GM12878 (cell line): ENCODE data around the gene RETREG2. TPM values are rescaled to one million over a fixed set of nuclear protein-coding genes. Genes with fewer than 3 reads are reported as not detected.

Experiments
- ATAC-seq: fragments of 200-7000 bp; cut with Tn5 transposase; 3 replicates; pipeline ENCODE4 v1.9.1; 2020; ENCODE audit warnings: mild to moderate bottlenecking, moderate library complexity
- BruUV-seq: library from RNA; stranded (reverse); fragments of 400-500 nt; replicated peaks from 2 replicates; lab custom pipeline; 2021; lab: Mats Ljungman, UMichigan
- CTCF ChIA-PET: fragments of 300-600 bp; sonication (Branson Sonifier 250); formaldehyde crosslinking; extraction: SDS; loops from one replicate; lab custom pipeline; 2021; ENCODE audit warnings: inconsistent platforms; lab: Yijun Ruan, JAX
- POLR2A ChIA-PET: fragments of 350-600 bp; formaldehyde crosslinking; extraction: SDS; loops from one replicate; lab custom pipeline; 2021; ENCODE audit warnings: inconsistent platforms; lab: Charles Lee
- RAD21 ChIA-PET: fragments of 300-600 bp; sonication (Branson Sonifier 250); formaldehyde crosslinking; loops from one replicate; lab custom pipeline; 2023; ENCODE audit warnings: antibody characterized with exemption; ENCODE audit not compliant: unreplicated experiment; lab: Charles Lee
- SMC1A ChIA-PET: fragments of 300-600 bp; sonication (Branson Sonifier 250); formaldehyde crosslinking; loops from one replicate; lab custom pipeline; 2023; ENCODE audit not compliant: unreplicated experiment, uncharacterized antibody; lab: Charles Lee
- DNase-seq: peaks from one replicate; pipeline ENCODE4 v3.0.0-alpha.2; 2011; ENCODE audit warnings: low read depth, low spot score
- FAIRE-seq: peaks from 3 replicates; lab custom pipeline; 2011; peaks lifted over from hg19 to GRCh38; lab: Jason Lieb, UNC
- H2AFZ ChIP-seq: 2 replicates; pipeline ENCODE4 v1.6.0; 2011; ENCODE audit warnings: low read depth, low read length, control low read depth; ENCODE audit not compliant: control insufficient read depth
- H3K27ac ChIP-seq: 2 replicates; pipeline ENCODE4 v1.5.1; 2011; ENCODE audit warnings: control low read depth; ENCODE audit not compliant: control insufficient read depth, insufficient read depth
- H3K27me3 ChIP-seq, 2 experiments: replicated peaks in 1 of 2; 2 replicates each; pipeline versions ENCODE4 v1.6.0 to v1.6.1; 2011; ENCODE audit warnings: low read length in 1 of 2; ENCODE audit not compliant: control insufficient read depth in 2 of 2, insufficient read depth in 2 of 2
- H3K36me3 ChIP-seq, 2 experiments: 2 replicates each; pipeline ENCODE4 v1.5.1; 2011; ENCODE audit warnings: low read length in 1 of 2; ENCODE audit not compliant: control insufficient read depth in 2 of 2, insufficient read depth in 2 of 2
- H3K4me1 ChIP-seq: 2 replicates; pipeline ENCODE4 v1.6.1; 2011; ENCODE audit warnings: mild to moderate bottlenecking, low read length, moderate library complexity, mixed read lengths; ENCODE audit not compliant: control insufficient read depth, insufficient read depth
- H3K4me2 ChIP-seq: 2 replicates; pipeline ENCODE4 v1.6.0; 2011; ENCODE audit warnings: control low read depth; ENCODE audit not compliant: control insufficient read depth, insufficient read depth
- H3K4me3 ChIP-seq: fragments of 200-600 bp; sonication (generic); 2 replicates; pipeline ENCODE4 v1.5.1; 2016
- H3K79me2 ChIP-seq: 2 replicates; pipeline ENCODE4 v1.6.0; 2011; ENCODE audit warnings: low read length; ENCODE audit not compliant: control insufficient read depth, insufficient read depth
- H3K9ac ChIP-seq: 2 replicates; pipeline ENCODE4 v1.8.0; 2011; ENCODE audit warnings: low read length, control low read depth, mixed read lengths; ENCODE audit not compliant: control insufficient read depth, insufficient read depth
- H3K9me3 ChIP-seq: replicated peaks from 3 replicates; pipeline ENCODE4 v1.5.1; 2011; ENCODE audit warnings: mild to moderate bottlenecking, low read length; ENCODE audit not compliant: control insufficient read depth, insufficient read depth
- H4K20me1 ChIP-seq: 2 replicates; pipeline ENCODE4 v1.6.0; 2011; ENCODE audit not compliant: control insufficient read depth, insufficient read depth
- BHLHE40 ChIP-seq, 2 experiments: fragments of 450-650 bp in 1 of 2; IDR thresholded peaks; 2 replicates each; pipeline ENCODE4 v1.6.1; 2011 to 2017; ENCODE audit warnings: low read depth in 2 of 2, borderline replicate concordance in 1 of 2, improper control_type of control experiment in 1 of 2, low read length in 1 of 2, mild to moderate bottlenecking in 1 of 2
- IRF5 ChIP-seq: fragments of 450-650 bp; IDR thresholded peaks from 2 replicates; pipeline ENCODE4 v1.6.1; 2017; ENCODE audit warnings: borderline replicate concordance
- MTA2 ChIP-seq: fragments of 450-650 bp; IDR thresholded peaks from 2 replicates; pipeline ENCODE4 v1.6.1; 2016; ENCODE audit warnings: low read depth, mild to moderate bottlenecking, moderate library complexity
- NR2F1 ChIP-seq: fragments of 450-650 bp; conservative IDR thresholded peaks from 2 replicates; pipeline ENCODE4 v1.6.1; 2017; ENCODE audit warnings: mild to moderate bottlenecking
- TCF12 ChIP-seq: IDR thresholded peaks from 2 replicates; pipeline ENCODE4 v1.6.1; 2011; ENCODE audit warnings: low read depth, mild to moderate bottlenecking, low read length
- WGBS: methylation state at CpG from one replicate; pipeline ENCODE4 v1.1.6; 2016; ENCODE audit warnings: low lambda C conversion rate; ENCODE audit not compliant: insufficient replicate concordance, insufficient coverage; ENCODE audit errors: missing lambda C conversion rate; 5-methylcytosine and 5-hydroxymethylcytosine counted together
- in situ Hi-C: fragments of 300-500 bp; cut with MboI; formaldehyde crosslinking; loops from 9 replicates; pipeline ENCODE4 v1.14.3; 2018; ENCODE audit warnings: mixed read lengths
- intact Hi-C: fragments of 100-400 bp; cut with micrococcal nuclease; formaldehyde crosslinking; loops from one replicate; pipeline ENCODE4 v1.14.2; 2022; ENCODE audit not compliant: unreplicated experiment
- polyA plus RNA-seq, 11 experiments: library from polyadenylated mRNA; depleted of rRNA in 4 of 11; unstranded in 6 of 11; stranded (reverse) in 5 of 11; fragments of >200 nt; fragmentation: Nextera tagmentation in 4 of 11; fragmentation: Illumina TruSeq in 1 of 11; extraction: Ambion mirVana in 4 of 11; extraction: Trizol in 1 of 11; gene quantifications; 1 replicate in 1 of 11; 2 replicates in 10 of 11; pipeline versions ENCODE4 v1.2.1 to v1.2.3, GENCODE V29; 2011 to 2016; ENCODE audit warnings: inconsistent platforms in 2 of 11, missing spikeins in 2 of 11, low read depth in 1 of 11
- total RNA-seq, 4 experiments: library from RNA; depleted of rRNA in 3 of 4; stranded (reverse); fragments of >200 nt in 3 of 4; fragmentation: Illumina TruSeq in 1 of 4; extraction: Trizol in 1 of 4; gene quantifications; 2 replicates each; pipeline versions ENCODE4 v1.2.1 to v1.2.3, GENCODE V29; 2013 to 2021
- TF ChIP-seq, protein P1 (sequence below): fragments of 450-650 bp; formaldehyde crosslinking; IDR thresholded peaks from 2 replicates; pipeline ENCODE4 v1.4.0; 2022; ENCODE audit warnings: mild to moderate bottlenecking, moderate library complexity

Gene RETREG2
- total and polyA plus RNA-seq, 10 of the 15 experiments (the other 5 are each of a cell fraction or from before 2014, with no cell fraction given) = 10.1 to 72.0 (median 28.3) TPM

- TF ChIP-seq, protein P1, sequence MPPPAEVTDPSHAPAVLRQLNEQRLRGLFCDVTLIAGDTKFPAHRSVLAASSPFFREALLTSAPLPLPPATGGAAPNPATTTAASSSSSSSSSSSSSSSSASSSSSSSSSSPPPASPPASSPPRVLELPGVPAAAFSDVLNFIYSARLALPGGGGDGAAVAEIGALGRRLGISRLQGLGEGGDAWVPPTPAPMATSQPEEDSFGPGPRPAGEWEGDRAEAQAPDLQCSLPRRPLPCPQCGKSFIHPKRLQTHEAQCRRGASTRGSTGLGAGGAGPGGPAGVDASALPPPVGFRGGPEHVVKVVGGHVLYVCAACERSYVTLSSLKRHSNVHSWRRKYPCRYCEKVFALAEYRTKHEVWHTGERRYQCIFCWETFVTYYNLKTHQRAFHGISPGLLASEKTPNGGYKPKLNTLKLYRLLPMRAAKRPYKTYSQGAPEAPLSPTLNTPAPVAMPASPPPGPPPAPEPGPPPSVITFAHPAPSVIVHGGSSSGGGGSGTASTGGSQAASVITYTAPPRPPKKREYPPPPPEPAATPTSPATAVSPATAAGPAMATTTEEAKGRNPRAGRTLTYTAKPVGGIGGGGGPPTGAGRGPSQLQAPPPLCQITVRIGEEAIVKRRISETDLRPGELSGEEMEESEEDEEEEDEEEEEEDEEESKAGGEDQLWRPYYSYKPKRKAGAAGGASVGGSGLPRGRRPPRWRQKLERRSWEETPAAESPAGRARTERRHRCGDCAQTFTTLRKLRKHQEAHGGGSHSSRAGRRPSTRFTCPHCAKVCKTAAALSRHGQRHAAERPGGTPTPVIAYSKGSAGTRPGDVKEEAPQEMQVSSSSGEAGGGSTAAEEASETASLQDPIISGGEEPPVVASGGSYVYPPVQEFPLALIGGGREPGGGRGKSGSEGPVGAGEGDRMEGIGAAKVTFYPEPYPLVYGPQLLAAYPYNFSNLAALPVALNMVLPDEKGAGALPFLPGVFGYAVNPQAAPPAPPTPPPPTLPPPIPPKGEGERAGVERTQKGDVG (CRISPR knock-in tag) = no peak
- TF ChIP-seq IRF5 = no peak
- no peak for TF ChIP-seq BHLHE40 (IDR thresholded peaks at IDR 0.05; ENCODE audit: borderline replicate concordance in 1 of 2, low read depth in 2 of 2, low read length in 1 of 2)
- TF ChIP-seq TCF12 = no peak
Measured at GRCh38 chr2:219198974-219199373, 20.9 kb downstream of the RETREG2 start (continued).

- FAIRE-seq (no peak), ATAC-seq (no peak)
- Histone ChIP-seq H3K4me3 (no peak overlapping the region), H3K27me3 (no peaks in the 10 kb centered on the region), H3K9ac (no peak overlapping the region), H2AFZ (no peak overlapping the region), H3K4me1 (no peaks in the 10 kb centered on the region), H3K27ac (no peak overlapping the region), H3K9me3 (no peaks in the 10 kb centered on the region)
- SMC1A ChIA-PET = interaction anchor here (0.8 kb wide), 1 partner anchor 29 kb away, joined by 3 read pairs; no protein-coding TSS in a partner anchor
- POLR2A ChIA-PET = interaction anchor here (1.6 kb wide), 1 partner anchor 18 kb away, joined by 4 read pairs; no protein-coding TSS in a partner anchor
- no TSS peak for BruUV-seq
- 52% methylated on average over 12 of the region's 12 CpGs for WGBS
- TF ChIP-seq NR2F1 = no peak
- TF ChIP-seq IRF5 = no peak
- no peak for TF ChIP-seq MTA2
- TF ChIP-seq, all 136 proteins: peak for 0
- no peak for DNase-seq
- intact Hi-C loops (no loop called here), in situ Hi-C loops (no loop called here)
- Histone ChIP-seq H3K79me2 (no peaks in the 10 kb centered on the region), H3K36me3 (no peaks in the 10 kb centered on the region), H3K4me2 (no peak overlapping the region), H4K20me1 (no peaks in the 10 kb centered on the region)
- CTCF ChIA-PET = interaction anchor here (2.8 kb wide), 1 partner anchor 28 kb away, joined by 7 read pairs; no protein-coding TSS in a partner anchor
- RAD21 ChIA-PET = no interaction called here
Measured at GRCh38 chr2:219199470-219200211, 21.6 kb downstream of the RETREG2 start.
